Body of pancreas (tissue), 4 donors: ENCODE measurements around the gene ZDHHC3.

ENCODE experiments used
- CTCF ChIP-seq, 7 experiments: fragments of 450-650 bp in 4 of 7; fragments of 200-600 bp in 3 of 7; sonication (generic) in 3 of 7; IDR thresholded peaks; one replicate each; pipeline ENCODE4 v1.5.1; 2016 to 2019; ENCODE audit warnings: antibody characterized with exemption in 7 of 7
- POLR2A ChIP-seq, 3 donors: fragments of 450-650 bp; IDR thresholded peaks; one replicate each; pipeline ENCODE4 v1.6.1; 2016; ENCODE audit warnings: antibody characterized with exemption in 3 of 3, mild to moderate bottlenecking in 2 of 3

- TF ChIP-seq CTCF (IDR thresholded peaks at IDR 0.05) (no peak), POLR2A (IDR thresholded peaks at IDR 0.05) (no peak)
Observed at GRCh38 chr3:45002720-45003119, 26.7 kb upstream of the ZDHHC3 start.
